Sciatic nerve (tissue), 2 donors: ENCODE data around the gene RBM4B. TPM values are rescaled to one million over a fixed set of nuclear protein-coding genes. Genes with fewer than 3 reads are reported as not detected.

Experiments
- ATAC-seq: fragments of 200-7000 bp; cut with Tn5 transposase; one replicate; pipeline ENCODE4 v1.9.1; 2020; ENCODE audit warnings: mild to moderate bottlenecking, moderate library complexity
- DNase-seq: peaks from one replicate; pipeline ENCODE4 v3.0.0-alpha.2; 2020; ENCODE audit warnings: low spot score
- intact Hi-C: fragments of 100-400 bp; cut with DNase I; formaldehyde crosslinking; loops from one replicate; pipeline ENCODE4 v1.14.2; 2022
- total RNA-seq: library from RNA; stranded (reverse); fragmentation: NEBNext Ultra II Directional; extraction: Animal tissue kit (Norgen Biotek cat#: 25700); gene quantifications from one replicate; pipeline ENCODE4 v1.2.1, GENCODE V29; 2021
- donor health status: DM: no; HTN: no; CAD: no.
- donor health status: DM: no; HTN: no; CAD: no.

The RBM4B gene
- total RNA-seq, 1 donor from 2014 or later: 23.7 TPM

DNA sequence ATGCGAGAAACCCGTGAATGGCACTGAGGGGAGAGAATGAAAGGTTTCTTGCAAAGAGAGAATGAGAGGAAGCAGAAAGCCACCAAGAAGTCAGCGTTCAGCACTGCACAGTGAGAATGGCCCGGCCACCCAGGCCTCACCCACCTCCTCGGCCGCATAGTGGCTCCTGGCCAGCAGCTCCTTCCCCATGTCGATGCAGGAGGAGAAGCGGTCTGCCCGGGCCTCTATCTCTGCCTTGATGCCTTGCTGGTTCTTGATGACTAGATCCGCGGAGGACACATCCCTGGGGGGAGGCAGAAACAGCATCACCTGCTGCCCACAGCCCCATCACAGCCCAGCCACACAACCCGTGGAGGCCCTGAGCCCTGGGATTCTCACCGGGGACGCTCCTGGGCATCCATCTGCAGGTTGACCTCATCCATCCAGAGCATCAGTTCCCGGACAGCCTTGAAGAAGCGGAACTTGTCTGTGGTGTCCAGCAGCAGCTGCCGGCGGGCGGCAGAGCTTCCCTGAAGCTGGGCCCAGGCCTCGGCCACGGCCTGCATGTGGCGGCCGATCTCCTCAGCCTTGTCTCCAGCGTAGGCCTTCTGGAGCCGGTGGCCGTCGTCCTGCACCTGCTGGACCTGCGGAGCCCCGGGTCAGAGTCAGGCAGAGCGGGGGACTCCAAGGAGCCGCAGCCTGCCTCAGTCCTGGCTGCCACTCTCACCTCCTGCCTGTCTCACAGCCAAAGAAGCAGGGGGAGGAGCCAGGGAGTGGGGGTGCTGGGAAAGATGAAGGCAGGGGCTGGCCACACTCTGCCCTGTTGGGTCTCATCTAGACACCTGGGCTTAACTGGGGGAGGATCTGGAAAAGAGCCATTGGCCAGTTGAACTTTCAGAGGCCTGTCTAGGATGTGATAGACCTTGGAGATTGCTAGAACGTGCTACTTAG, 12.2 kb upstream of the RBM4B start:
- DNase-seq (no peak), ATAC-seq (no peak)
- intact Hi-C loops: no loop called here

DNA sequence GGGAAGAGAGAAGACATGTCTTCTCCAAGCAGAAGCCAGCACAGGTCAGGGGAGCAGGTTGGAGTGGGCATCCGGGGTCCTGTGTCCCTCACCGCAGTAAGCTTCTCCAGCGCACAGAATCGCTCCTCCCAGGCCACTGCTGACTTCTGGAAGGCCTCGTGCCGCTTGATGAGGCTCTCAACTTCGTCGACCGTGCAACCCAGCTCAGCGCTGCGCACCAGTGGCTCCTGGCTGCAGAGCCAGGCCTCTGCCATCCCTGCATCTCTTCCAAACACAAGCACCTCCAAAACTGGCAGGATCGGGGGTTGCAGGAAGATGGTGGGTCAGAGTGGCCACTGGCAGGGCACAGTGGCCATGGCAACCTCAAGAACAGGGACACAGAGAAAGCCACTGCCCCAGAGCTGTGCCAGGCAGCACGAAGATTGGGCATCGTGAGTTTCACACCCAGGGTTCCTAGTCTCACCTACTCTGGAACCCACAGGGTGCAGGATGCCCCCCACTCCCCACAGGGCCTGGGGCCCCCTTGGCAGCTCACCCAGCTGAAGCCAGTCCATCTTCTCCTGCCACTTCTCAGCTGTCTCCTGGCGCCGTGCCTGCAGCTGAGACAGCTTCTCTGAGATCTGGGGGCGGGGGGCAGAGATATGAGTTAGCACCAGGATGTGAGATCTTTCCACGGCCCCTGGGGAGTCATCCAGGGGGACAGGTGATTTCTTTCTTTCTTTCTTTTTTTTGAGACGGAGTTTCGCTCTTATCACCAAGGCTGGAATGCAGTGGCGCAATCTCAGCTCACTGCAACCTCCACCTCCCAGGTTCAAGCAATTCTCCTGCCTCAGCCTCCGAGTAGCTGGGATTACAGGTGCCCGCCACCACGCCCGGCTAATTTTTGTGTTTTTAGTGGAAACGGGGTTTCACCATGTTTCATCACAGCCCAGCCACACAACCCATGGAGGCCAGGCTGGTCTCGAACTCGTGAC, 11.2 kb upstream of the RBM4B start:
- ATAC-seq (no peak), DNase-seq (no peak)
- intact Hi-C loops: no loop called here

DNA sequence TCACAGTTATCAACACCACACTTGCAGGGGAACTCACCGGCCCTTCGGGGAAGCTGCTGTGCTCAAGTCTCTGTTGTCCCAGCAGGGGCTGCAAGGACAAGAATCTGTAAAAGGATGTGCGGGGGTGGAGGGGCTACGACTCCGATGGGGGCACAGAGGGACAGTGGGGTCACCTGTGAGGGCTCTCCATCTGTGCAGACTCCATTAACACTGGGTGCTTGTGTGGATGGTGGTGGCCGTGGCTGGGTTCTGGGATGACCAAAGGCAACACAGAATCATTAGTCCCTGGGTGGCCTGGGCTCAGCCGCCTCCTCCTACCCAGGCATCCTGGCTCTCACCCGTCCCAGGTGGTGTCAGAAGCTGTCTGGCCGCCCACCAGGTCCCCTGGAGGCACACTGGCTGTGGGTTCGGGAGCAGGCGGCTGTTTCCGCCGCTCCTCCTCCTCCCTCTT, 10.2 kb upstream of the RBM4B start:
- DNase-seq (no peak), ATAC-seq (no peak)
- intact Hi-C loops: no loop called here

DNA sequence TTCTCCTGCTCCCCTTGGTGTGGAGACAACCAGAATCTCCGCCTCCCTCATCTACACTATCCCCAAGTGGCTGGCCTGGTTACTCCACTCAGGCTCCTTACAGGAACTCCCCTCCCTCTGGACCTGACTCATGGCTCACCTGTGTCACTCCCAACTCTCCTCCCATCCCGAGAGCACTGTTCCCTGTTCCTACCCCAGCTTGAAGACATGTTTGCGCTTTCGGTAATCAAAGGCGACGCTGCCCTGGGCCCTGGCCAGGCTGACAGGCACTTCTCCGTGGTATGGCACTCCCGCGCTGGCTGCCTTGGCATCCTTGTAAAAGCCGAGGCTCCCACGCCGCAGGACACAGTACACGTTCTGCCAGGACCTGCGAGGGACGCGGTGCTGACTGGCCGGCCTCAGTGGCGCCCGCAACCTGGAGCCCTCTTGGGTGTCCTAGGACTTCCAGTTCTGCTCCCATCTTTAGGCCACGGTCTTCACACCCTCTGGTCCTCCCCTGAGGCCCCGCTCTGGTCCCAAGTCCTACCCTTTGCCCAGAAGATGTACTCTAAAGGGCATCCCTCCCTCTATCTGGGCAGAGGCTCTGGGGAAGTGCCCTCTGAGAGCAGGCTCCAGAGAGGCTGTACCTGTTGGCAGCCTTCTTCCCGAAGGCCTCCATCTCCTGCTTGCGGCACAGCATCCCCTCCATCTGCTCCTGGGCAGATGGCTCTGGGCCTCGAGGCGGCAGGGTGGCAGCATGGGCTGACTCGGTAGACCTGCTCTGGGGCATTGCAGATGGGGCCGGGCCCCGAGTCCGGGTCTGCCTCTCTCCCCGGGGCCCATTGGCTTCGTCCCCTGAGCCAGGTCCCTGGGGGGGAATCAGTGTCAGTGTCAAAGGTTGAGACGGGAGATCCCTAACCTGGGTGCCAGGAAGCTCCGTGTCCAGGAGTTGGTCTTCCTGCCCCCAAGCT, 9.4 kb upstream of the RBM4B start:
- DNase-seq (no peak), ATAC-seq (no peak)
- intact Hi-C loops: no loop called here

DNA sequence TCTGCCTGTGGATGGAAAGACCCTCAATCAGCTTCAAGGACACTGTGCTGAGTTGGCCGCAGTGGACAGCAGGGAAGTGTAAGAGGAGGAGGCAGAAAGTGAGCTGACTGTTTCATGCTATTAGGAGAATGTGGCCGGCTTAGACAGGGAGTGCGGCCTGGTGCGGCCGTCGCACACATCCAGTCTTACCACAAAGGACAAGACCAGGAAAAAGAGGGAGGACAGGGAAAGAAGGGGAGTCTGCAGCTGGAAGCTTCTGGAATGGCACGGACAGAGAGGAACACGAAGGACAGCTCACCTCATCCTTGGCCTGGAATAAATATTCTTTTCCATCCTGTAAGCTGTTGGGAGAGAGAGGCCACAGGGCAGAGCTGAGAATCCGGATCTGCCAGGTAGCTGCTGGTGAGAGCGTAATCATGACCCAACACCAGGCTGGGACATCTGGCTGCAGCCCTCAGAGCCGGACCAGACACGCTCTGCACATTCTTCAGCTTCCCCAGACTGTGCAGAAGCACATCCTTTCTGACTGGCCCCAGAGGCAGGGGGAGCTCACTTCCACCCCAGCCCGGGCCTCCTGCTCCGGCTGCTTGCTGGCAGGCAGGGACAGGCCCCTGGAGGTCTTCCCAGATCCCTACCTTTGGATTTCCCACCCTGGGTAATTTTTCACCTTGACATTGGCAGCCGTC, 8.6 kb upstream of the RBM4B start:
- intact Hi-C loops: no loop called here
- DNase-seq: no peak
- ATAC-seq: no peak

DNA sequence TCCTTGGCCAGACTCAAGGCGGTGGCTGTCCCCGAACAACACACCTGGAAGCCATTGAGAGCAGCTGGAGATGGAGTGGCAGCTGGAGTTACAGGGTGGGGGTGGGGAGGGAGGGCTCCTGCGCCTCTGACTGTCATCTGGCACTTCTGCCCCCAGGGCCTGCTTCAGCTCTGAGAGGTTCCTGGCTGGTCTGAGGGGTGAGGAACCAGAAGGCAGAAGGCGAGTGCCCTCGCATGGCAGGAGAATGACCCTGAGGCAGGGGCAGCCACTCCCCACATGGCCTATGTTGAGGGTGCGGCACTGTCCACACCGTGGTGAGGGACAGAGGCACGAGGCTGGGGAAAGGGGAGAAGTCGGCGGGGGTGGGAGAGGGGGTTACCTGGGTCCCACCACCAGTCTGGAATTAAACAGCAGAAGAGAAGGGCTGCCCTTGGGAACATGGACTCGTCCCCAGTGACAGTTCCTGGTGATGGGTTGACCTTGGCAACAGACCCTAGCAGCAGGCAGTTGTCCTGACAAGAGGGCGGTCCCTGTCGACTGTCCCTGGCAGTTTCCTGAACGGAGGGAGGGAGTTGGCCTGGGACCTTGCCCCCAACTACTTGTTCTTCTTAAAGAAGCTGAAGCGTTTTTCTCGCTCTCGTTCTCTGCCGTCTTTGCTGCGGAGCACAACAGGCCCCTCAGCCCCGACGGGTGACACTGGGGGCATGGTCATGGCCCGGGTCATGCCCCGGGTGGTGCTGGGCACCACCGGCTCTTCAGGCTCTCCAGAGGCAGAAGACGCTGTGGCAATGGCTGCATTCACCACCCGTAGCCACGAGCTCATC, 7.8 kb upstream of the RBM4B start:
- ATAC-seq (no peak), DNase-seq (no peak)
- intact Hi-C loops: no loop called here

DNA sequence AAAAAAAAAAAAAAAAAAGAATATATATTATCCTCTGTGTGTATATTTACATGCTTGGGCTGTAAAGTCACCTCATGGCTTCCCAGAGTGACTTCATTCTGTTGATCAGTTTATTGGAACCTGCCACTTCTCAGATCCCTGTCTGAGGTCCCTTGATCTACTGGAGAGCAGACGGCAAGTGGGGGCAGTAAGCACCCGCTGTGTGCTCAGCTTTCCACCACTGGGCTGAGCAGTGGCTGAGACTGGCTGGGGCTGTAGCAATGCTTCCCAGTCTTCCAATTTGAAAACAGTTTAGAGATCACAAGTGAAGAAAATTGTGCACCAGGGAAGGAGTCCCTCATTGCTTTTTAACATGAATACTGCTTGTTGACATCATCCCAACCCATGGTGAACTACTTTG, 6.9 kb upstream of the RBM4B start:
- DNase-seq: no peak

DNA sequence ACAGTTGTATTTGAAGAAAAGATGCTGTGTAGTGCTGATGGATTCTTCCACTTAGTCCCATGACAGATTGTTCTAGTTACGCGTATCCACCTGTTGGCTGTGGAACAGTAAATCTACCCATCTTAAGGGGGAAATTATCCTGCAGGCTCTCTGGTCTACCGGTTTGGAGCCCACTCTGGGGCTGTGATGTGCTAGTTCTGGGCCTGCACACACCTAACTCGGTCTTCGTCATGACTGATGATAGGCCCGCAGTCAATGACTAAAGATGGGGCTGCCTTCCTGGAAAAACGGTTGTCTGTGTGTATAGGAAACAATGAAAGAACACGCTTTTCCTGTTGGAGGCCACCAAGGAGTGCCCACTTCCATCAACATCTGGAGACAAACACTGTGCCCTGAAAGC, 6.2 kb upstream of the RBM4B start:
- intact Hi-C loops: no loop called here
- no peak for DNase-seq
- no peak for ATAC-seq

More for the DNA sequence above, 6.9 kb upstream of the RBM4B start:
- no peak for ATAC-seq
- intact Hi-C loops: no loop called here

DNA sequence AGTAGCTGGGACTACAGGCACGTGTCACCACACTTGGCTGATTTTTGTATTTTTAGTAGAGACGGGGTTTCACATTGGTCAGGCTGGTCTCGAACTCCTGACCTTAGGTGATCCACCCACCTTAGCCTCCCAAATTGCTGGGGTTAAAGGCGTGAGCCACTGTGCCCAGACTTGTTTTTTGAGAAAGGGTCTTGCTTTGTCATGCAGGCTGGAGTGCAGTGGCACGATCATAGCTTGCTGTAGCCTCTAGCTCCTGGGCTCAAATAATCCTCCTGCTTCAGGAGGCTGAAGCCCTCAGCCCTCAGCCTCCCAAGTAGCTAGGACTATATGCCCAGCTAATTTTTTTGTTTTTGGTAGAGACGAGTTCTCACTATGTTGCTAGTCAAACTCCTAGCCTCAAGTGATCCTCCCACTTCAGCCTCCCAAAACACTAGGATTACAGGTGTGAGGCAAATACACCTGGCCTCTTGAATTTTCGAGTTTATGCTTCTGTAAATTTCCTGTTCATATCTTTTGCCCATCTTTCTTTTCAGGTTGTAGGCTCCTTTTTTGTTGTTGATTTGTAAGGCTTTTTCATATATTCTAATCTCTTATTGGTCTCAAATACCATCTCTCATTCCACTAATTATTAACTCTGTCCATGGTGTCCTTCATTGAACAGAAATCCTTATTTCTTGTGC, 3.4 kb upstream of the RBM4B start:
- DNase-seq (no peak), ATAC-seq (no peak)
- intact Hi-C loops: no loop called here

DNA sequence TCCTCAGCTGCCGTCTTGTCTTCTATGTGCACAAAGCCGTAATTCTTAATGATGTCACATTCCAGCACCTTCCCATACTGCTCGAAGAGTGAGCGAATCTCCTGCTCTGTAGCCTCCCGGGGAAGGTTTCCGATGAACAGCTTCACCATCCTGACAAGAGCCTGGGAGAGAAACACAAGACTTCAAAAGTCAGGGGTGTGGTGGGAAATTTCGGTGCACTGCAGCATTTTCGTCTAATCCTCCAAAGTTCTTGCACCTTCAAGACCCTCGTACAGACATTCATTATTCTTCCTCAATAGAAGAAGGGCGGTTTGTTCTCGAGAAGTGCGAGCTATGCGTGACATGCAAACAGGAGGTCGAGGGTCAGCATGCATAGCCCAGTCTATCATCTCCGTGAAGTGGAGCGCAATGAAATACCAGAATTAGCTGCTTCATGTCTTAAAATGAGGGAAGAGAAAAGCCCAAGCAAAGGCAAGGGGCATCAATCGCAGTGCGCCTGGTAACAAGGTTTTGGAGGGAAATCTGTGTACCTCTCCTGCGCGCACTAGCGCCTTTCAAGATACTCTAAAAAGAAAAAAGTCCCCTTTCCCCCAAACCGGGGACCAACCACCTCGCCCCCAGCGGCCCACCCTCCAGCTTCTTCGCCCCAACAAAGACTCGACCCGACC, 622 bp downstream of the RBM4B start:
- intact Hi-C loops: loop anchor here (5.0 kb wide), 1 partner anchor 270 kb away; no protein-coding TSS in a partner anchor
- DNase-seq: no peak
- ATAC-seq: no peak

DNA sequence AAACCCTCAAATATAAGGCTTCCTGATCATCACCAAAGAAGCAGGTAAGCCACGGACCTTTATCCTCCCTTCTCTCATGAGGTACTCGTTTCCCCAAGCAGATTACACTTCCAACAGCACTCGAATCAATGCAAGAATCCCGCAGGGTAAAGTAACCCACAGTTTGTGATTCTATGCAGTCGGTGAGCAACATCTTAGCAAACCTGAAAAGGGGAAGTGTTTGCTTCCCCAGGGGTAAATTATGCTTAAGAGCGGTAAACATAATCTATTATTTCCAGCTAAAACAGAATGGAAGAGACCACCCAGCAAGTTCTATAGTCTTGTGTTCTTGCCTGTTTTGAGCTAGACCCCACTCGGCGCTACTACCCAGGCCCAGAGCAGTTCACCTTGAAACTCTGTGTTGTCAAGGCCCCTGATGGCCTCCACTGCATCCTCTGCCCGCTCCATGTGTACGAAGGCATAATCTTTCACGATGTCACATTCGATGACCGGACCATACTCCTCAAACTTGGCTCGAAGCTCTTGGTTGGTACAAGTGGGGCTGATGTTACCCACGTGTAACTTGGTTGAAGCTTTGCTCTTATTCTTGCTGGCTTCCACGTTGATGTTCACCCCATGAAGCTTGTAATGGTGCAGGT, 1.3 kb downstream of the RBM4B start:
- intact Hi-C loops: loop anchor here (5.0 kb wide), 1 partner anchor 269 kb away; no protein-coding TSS in a partner anchor
- ATAC-seq (no peak), DNase-seq (no peak)

DNA sequence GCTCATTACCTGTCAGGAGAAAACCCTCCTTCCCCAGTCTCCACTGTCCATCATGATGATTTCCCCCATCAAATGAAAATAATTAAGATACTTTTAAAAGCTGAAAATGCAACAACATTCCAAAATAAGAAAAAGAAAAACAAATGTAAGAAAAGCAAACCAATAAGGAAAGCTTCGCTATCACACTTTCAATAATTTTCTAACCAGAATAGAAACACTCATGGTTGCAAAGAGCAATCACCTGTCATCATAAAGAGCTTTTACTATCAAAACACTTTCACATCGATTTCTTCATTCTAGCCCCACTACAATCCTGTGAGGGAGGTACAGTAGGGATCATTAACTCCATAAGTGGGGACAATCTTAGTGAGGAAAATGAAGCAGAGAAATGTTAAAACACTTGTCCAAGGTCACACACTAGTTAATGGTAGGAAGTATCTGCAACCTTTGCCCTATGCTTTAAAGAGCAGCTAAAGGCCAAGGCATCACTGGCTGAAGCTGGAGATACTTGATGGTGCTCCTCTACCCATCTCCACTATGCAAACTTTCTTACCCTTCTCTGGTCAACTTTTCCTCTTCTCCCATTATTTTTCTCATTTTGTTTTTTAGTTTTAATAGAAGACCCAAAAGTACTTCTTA, 2.6 kb downstream of the RBM4B start:
- ATAC-seq (no peak), DNase-seq (no peak)
- intact Hi-C loops: loop anchor here (5.0 kb wide), 1 partner anchor 268 kb away; no protein-coding TSS in a partner anchor

DNA sequence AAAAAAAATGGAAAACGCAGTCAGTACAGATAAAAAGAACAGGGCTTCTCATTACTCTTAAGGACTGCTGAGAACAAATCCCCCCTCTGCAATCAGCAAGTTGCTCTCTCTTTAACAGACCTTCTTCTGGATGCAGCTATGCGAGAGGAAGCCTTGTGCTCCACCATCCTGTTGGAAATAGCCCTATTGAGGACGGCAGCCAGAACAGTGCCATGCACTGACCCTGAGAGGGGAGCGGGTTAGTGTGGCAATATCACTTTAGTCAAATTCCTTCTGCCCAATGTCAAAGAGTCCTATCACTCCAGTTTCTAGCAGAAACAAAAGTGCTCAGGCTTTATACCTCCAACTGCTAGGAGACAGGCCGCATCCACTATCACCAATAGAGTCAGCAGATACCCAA, 6.9 kb downstream of the RBM4B start:
- intact Hi-C loops: no loop called here
- no peak for DNase-seq
- ATAC-seq: no peak

DNA sequence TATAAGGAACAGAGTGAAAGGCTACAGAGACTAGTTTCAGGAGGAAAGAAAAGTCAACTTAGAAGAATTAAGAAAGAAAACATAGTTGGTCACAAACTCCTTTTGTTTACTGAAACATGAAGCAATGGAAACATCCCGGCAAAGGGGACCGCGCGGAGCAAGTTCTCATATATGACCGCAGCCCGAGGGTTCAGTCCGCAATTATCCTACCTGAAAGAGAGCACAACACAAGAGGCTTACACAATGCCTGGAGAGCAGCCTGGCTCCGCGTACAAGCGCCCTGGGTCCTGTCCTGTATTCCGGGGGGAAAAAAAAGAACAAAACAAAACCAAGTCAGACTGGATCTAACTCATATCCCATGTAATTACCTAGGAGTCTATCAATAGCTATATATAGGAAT, 12.3 kb downstream of the RBM4B start:
- intact Hi-C loops: no loop called here
- DNase-seq (no peak), ATAC-seq (no peak)

DNA sequence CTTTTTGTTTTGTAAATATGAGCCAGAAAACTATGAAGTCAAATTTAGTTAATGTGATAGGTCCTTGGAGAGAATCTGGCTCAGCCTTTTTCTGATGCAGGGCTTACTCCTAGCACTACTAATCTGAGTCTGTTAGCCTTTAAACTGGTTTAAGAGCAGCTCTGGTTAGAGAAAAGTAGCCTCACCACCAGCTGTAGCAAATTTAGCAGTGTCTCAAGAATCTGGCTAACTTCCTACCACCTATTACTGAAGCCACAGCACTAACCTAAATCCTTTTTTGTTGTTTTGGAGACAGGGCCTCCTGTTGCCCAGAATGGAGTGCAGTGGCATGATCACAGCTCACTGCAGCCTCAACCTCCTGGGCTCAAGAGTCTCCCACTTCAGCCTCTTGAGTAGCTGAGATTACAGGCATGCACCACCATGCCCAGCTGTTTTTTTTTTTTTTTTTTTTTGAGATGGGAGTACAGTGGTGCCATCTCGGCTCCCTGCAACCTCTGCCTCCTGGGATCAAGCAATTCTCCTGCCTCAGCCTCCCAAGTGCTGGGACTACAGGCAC, 13.9 kb downstream of the RBM4B start:
- ATAC-seq (no peak), DNase-seq (no peak)
- intact Hi-C loops: no loop called here
